ENCODE data around the gene STIL.
"Not testable (repeated sequence)": the region's sequence is repeated elsewhere in the genome, so short reads cannot be mapped to it uniquely, and the experiment has no call there.

The STIL gene

GRCh38 chr1:47313915-47314664 is at the start of gene STIL:
Gene STIL (minus strand): TSS chr1:47314147. CDS start chr1:47310319, 3,828 bp downstream.
- peak; percentile 100 for DNase-seq (ENCODE audit: low read depth in 2 of 2)
- peak within 1 kb of the TSS; percentile 88 to 90 for H3K4me3 ChIP-seq (replicated peaks in 1 of 2; ENCODE audit: low read depth in 2 of 2, low read length in 2 of 2)
- no peak for TF ChIP-seq CTCF (IDR thresholded peaks at IDR 0.05; ENCODE audit: low read depth, low read length)

GRCh38 chr1:47362828-47363227 is 48.9 kb upstream of the STIL start:
- no peak for TF ChIP-seq CTCF (IDR thresholded peaks at IDR 0.05; ENCODE audit: low read depth, low read length)
- DNase-seq (ENCODE audit: low read depth in 2 of 2), result peak in 1 of 2 donors; percentile 36
- no peak overlapping the region for H3K4me3 ChIP-seq (replicated peaks in 1 of 2; ENCODE audit: low read depth in 2 of 2, low read length in 2 of 2)

GRCh38 chr1:47361380-47361779 is 47.4 kb upstream of the STIL start:
- DNase-seq (ENCODE audit: low read depth in 2 of 2), result no peak
- no peak for TF ChIP-seq CTCF (IDR thresholded peaks at IDR 0.05; ENCODE audit: low read depth, low read length)
- H3K4me3 ChIP-seq (replicated peaks in 1 of 2; ENCODE audit: low read depth in 2 of 2, low read length in 2 of 2), result no peak overlapping the region

GRCh38 chr1:47351305-47351704 is 37.4 kb upstream of the STIL start:
- peak in 1 of 2 donors; percentile 53 for DNase-seq (ENCODE audit: low read depth in 2 of 2)
- TF ChIP-seq CTCF (IDR thresholded peaks at IDR 0.05; ENCODE audit: low read depth, low read length), result no peak
- no peak overlapping the region for H3K4me3 ChIP-seq (replicated peaks in 1 of 2; ENCODE audit: low read depth in 2 of 2, low read length in 2 of 2)

- H3K4me3 ChIP-seq (replicated peaks in 1 of 2; ENCODE audit: low read depth in 2 of 2, low read length in 2 of 2), result no peak overlapping the region
- no peak for TF ChIP-seq CTCF (IDR thresholded peaks at IDR 0.05; ENCODE audit: low read depth, low read length)
- DNase-seq (ENCODE audit: low read depth in 2 of 2), result no peak
These were observed 34.3 kb upstream of the STIL start for GRCh38 chr1:47348246-47348645.

- no peak for DNase-seq (ENCODE audit: low read depth in 2 of 2)
- H3K4me3 ChIP-seq (replicated peaks in 1 of 2; ENCODE audit: low read depth in 2 of 2, low read length in 2 of 2), result no peak overlapping the region
- no peak for TF ChIP-seq CTCF (IDR thresholded peaks at IDR 0.05; ENCODE audit: low read depth, low read length)
These were observed 33.8 kb upstream of the STIL start for GRCh38 chr1:47347735-47348134.

- DNase-seq (ENCODE audit: low read depth in 2 of 2); H3K4me3 ChIP-seq (replicated peaks in 1 of 2; ENCODE audit: low read depth in 2 of 2, low read length in 2 of 2): not testable (repeated sequence)
These were observed 33.0 kb upstream of the STIL start for GRCh38 chr1:47346979-47347378.
